AG09309 (cell line): ENCODE results near the gene DYNC1I1.

ENCODE experiments used
- DNase-seq: peaks from one replicate; pipeline ENCODE4 v3.0.0-alpha.2; 2010; ENCODE audit warnings: low read depth
- H3K4me3 ChIP-seq: 2 replicates; pipeline ENCODE4 v1.5.1; 2011; ENCODE audit warnings: mild to moderate bottlenecking, low read depth, low read length, moderate library complexity; ENCODE audit not compliant: control insufficient read depth
- TF ChIP-seq, protein P1 (sequence below): IDR thresholded peaks from 2 replicates; pipeline ENCODE4 v1.5.1; 2011; ENCODE audit warnings: mild to moderate bottlenecking, low read depth, low read length, inconsistent platforms; ENCODE audit not compliant: insufficient read depth, control insufficient read depth; ENCODE audit errors: missing control alignments

DYNC1I1 gene

DNA sequence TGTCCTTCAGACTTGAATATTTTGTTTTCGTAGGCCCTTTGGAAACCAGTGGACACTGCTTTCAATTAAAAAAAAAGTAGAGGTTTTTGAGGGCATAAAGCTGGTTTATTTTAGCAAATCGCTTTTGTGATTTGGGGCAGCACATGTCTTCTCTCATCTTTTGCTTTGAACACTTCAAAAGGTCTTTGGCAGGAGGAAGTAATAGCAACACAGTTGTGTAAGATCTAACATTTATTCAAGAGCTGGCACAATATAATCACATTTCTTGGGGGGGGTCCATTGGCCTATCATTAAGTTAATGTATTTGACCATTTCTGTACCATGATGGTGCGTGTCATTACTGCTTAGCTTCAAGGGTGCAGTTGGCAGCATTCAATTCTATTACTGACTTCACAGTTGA is 42.4 kb downstream of the DYNC1I1 start:
- DNase-seq, result no peak
- TF ChIP-seq, protein P1, sequence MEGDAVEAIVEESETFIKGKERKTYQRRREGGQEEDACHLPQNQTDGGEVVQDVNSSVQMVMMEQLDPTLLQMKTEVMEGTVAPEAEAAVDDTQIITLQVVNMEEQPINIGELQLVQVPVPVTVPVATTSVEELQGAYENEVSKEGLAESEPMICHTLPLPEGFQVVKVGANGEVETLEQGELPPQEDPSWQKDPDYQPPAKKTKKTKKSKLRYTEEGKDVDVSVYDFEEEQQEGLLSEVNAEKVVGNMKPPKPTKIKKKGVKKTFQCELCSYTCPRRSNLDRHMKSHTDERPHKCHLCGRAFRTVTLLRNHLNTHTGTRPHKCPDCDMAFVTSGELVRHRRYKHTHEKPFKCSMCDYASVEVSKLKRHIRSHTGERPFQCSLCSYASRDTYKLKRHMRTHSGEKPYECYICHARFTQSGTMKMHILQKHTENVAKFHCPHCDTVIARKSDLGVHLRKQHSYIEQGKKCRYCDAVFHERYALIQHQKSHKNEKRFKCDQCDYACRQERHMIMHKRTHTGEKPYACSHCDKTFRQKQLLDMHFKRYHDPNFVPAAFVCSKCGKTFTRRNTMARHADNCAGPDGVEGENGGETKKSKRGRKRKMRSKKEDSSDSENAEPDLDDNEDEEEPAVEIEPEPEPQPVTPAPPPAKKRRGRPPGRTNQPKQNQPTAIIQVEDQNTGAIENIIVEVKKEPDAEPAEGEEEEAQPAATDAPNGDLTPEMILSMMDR, result no peak
- H3K4me3 ChIP-seq, result no peak overlapping the region

GRCh38 chr7:95817866-95818640 is 45.7 kb downstream of the DYNC1I1 start:
- no peak for DNase-seq
- TF ChIP-seq, protein P1, result no peak
- H3K4me3 ChIP-seq, result no peak overlapping the region

DNA sequence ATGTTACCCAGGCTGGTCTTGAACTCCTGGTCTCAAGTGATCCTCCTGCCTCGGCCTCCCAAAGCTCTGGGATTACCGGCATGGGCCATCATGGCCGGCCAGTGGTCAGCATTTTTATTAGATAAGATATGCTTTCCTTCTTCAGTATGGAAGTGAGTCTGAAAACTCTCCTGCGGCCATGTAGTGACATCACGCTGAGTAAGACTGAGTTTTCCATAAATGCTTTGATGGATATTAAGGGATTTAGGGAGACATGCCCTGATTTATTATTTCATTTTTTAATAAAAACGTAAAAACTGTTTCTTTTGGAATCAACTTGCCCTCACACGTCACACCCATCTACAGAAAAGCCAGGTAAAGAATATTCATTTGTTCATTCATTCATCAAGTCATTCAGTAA is 48.4 kb downstream of the DYNC1I1 start:
- TF ChIP-seq, protein P1, result no peak
- no peak for DNase-seq
- H3K4me3 ChIP-seq, result no peak overlapping the region

GRCh38 chr7:95822717-95823116 is 50.4 kb downstream of the DYNC1I1 start:
- TF ChIP-seq, protein P1, result no peak
- no peak for DNase-seq
- no peak overlapping the region for H3K4me3 ChIP-seq

GRCh38 chr7:95824616-95825015 is 52.3 kb downstream of the DYNC1I1 start:
- H3K4me3 ChIP-seq, result no peak overlapping the region
- TF ChIP-seq, protein P1, result no peak
- no peak for DNase-seq

GRCh38 chr7:95828824-95829790 is 56.8 kb downstream of the DYNC1I1 start:
- no peak for DNase-seq
- no peak overlapping the region for H3K4me3 ChIP-seq
- TF ChIP-seq, protein P1, result no peak
